ENCODE results near the gene TWNK.
A peak's percentile ranks its signal among the peaks of the same experiment; 100 is the strongest.

TWNK gene

GRCh38 chr10:100986952-100987684, at the start of gene TWNK, which contains the start of gene MRPL43:
TSS of gene TWNK (plus strand) at chr10:100987543. CDS start at chr10:100988211, 668 bp downstream.
TSS of gene MRPL43 (minus strand) at chr10:100987497. CDS start at chr10:100987443, 54 bp downstream.
- peaks cover 15 to 17% of the 10 kb centered on the region in 2 experiments for H3K4me1 ChIP-seq (ENCODE audit: control insufficient read depth in 1 of 2, insufficient read depth in 1 of 2, low read depth in 1 of 2, low read length in 1 of 2)
- H3K27ac ChIP-seq: peak within 1 kb of the TSS; percentile 68
- peak; percentile 31 for TF ChIP-seq CTCF (IDR thresholded peaks at IDR 0.05)
- H3K27me3 ChIP-seq: no peaks in the 10 kb centered on the region
- no peaks in the 10 kb centered on the region for H3K36me3 ChIP-seq
- H3K4me3 ChIP-seq (ENCODE audit: low read depth in 1 of 2, low read length in 1 of 2): peak within 1 kb of the TSS; percentile 97
- no peaks in the 10 kb centered on the region for H3K9me3 ChIP-seq

GRCh38 chr10:100939763-100940344, 47.5 kb upstream of the TWNK start:
- Histone ChIP-seq H3K9me3 (no peaks in the 10 kb centered on the region), H3K4me1 (ENCODE audit: control insufficient read depth in 1 of 2, insufficient read depth in 1 of 2, low read depth in 1 of 2, low read length in 1 of 2) (no peaks in the 10 kb centered on the region), H3K27me3 (no peaks in the 10 kb centered on the region), H3K36me3 (peaks cover 85% of the 10 kb centered on the region), H3K4me3 (ENCODE audit: low read depth in 1 of 2, low read length in 1 of 2) (no peak overlapping the region), H3K27ac (no peak overlapping the region)
- no peak for TF ChIP-seq CTCF (IDR thresholded peaks at IDR 0.05)

GRCh38 chr10:100942229-100942628, 45.1 kb upstream of the TWNK start:
- peaks cover 90% of the 10 kb centered on the region for H3K36me3 ChIP-seq
- H3K9me3 ChIP-seq: no peaks in the 10 kb centered on the region
- H3K27me3 ChIP-seq: no peaks in the 10 kb centered on the region
- no peak overlapping the region for H3K27ac ChIP-seq
- no peaks in the 10 kb centered on the region for H3K4me1 ChIP-seq (ENCODE audit: control insufficient read depth in 1 of 2, insufficient read depth in 1 of 2, low read depth in 1 of 2, low read length in 1 of 2)
- H3K4me3 ChIP-seq (ENCODE audit: low read depth in 1 of 2, low read length in 1 of 2): no peak overlapping the region
- TF ChIP-seq CTCF (IDR thresholded peaks at IDR 0.05): no peak

- no peak overlapping the region for H3K27ac ChIP-seq
- H3K4me1 ChIP-seq (ENCODE audit: control insufficient read depth in 1 of 2, insufficient read depth in 1 of 2, low read depth in 1 of 2, low read length in 1 of 2): no peaks in the 10 kb centered on the region
- H3K9me3 ChIP-seq: no peaks in the 10 kb centered on the region
- H3K4me3 ChIP-seq (ENCODE audit: low read depth in 1 of 2, low read length in 1 of 2): no peak overlapping the region
- H3K27me3 ChIP-seq: no peaks in the 10 kb centered on the region
- TF ChIP-seq CTCF (IDR thresholded peaks at IDR 0.05): no peak
- H3K36me3 ChIP-seq: peaks cover 90% of the 10 kb centered on the region
Measured at GRCh38 chr10:100943508-100943907, 43.8 kb upstream of the TWNK start.

GRCh38 chr10:100945754-100946153, 41.6 kb upstream of the TWNK start:
- H3K9me3 ChIP-seq: no peaks in the 10 kb centered on the region
- peaks cover 92% of the 10 kb centered on the region for H3K36me3 ChIP-seq
- no peak for TF ChIP-seq CTCF (IDR thresholded peaks at IDR 0.05)
- no peak overlapping the region for H3K4me3 ChIP-seq (ENCODE audit: low read depth in 1 of 2, low read length in 1 of 2)
- no peaks in the 10 kb centered on the region for H3K27me3 ChIP-seq
- H3K27ac ChIP-seq: no peak overlapping the region
- no peaks in the 10 kb centered on the region for H3K4me1 ChIP-seq (ENCODE audit: control insufficient read depth in 1 of 2, insufficient read depth in 1 of 2, low read depth in 1 of 2, low read length in 1 of 2)

All from neutrophil (primary cell).